NCI-H2107 (cell line): ENCODE data around the gene ENDOU.

Experiments
- DNase-seq: peaks from one replicate; lab custom pipeline; 2025; lab: John Stamatoyannopoulos, UW

ENDOU gene

GRCh38 chr12:47721431-47721973 is 3.8 kb downstream of the ENDOU start:
- DNase-seq = no peak

GRCh38 chr12:47718531-47718930 is 6.8 kb downstream of the ENDOU start:
- no peak for DNase-seq

DNA sequence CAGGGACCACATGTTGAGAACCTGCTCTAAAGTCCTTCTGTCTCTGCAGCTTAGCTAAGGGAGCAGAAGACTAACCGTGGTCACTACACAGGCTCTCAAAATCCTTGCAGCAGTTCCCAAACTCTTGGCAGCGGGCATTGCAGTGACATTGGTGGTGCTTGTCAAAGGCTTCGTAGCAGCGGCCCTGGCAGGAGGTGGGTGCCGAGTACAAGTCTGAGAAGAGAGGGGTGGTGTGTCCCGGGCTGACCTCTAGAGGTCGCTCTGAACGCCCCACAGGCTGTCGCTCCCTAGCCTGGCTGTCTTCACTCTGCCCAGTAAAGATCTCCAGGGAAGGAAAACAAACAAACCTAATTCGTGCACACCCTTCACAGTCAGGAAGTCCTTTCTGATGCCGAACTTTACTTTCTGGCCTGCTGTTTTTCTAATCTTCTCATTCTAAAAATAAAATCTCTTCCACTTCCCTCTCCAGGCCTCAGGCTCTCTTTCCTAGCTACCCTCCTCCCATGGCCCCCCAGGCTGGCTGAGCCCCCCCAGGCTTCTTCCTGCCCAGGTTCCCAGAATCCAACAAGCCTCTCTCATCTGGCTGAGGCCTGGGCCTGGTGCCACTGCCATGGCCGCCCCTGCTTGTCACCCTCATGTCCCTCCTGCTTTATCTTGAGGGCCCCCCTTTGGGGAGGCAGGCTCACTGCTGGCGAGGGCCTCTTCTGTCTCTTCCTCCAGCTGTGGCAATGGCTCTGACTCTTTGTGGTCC is 7.7 kb downstream of the ENDOU start:
- peak; percentile 43 for DNase-seq

- DNase-seq = no peak
Observed at GRCh38 chr12:47717046-47717442, 8.2 kb downstream of the ENDOU start.

GRCh38 chr12:47715877-47716548 is 9.3 kb downstream of the ENDOU start:
- DNase-seq = no peak

DNA sequence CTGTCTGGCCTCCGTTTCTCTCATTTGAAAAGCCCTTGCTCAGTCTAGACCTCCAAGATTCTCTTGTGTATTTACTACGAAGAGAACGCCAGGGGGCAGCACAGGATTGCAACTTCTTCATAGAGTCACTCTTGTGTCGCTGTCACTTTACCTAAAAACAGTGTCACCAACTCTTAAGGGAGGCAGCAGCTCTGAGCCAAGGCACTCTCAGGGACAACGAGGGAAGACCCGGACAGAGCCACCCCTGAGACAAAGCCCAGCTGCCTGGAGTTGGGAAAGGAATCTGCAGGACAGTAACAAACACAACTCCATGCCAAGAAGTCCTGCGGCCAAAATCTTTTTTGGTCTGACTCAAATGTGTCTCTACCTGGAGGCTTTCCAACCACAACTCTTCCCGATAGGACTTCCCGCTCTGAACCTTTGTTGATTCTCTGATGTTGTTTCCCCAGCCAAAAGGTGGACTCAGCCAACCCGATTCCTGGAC is 9.9 kb downstream of the ENDOU start:
- peak; percentile 74 for DNase-seq

DNA sequence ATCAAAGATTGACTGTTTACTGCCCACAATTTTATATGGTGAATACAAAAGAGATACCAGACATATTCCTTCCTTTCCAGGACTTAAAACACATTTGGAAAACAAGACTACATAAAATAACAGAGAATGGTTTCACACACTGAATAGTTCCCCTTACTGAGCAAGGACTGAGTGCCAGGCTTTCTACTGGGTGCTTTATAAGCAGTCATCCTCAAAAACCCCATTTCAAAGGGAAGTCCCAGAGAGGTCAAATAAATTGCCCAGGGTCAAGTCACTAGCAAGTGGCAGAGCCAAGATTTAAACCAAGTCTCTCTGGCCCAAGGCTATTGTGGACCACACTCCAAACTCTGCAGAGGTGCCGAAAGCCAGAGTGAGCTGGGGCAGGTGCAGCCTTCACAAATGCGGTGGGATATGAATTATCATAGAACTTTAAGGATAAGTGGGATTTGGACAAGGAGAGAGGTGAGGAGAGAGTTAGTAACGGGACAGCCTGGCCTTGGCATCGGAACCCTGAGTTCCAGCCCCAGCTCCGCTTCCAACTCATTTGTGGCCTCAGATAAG is 10.4 kb downstream of the ENDOU start:
- no peak for DNase-seq

GRCh38 chr12:47712171-47712570 is 13.1 kb downstream of the ENDOU start:
- DNase-seq = no peak

DNA sequence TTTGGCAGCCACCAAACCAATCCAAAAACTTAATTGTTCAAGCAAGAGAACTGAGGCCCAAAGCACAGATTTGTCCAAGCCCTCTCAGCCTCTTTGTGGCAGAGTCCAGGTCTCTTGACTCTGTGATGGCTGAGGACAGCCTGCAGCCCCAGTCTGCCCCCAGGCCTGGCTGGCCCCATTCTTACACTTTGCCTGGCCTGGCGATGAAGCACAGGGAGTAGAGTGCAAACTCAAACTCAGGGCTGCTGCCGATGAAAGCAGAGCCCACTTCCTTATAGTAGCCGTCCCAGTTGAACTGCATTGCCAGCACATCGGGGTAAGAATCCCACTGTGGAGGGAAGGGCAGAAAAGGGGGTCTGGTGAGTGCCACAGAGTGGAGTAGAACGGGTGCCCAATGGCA is 13.8 kb downstream of the ENDOU start:
- no peak for DNase-seq

DNA sequence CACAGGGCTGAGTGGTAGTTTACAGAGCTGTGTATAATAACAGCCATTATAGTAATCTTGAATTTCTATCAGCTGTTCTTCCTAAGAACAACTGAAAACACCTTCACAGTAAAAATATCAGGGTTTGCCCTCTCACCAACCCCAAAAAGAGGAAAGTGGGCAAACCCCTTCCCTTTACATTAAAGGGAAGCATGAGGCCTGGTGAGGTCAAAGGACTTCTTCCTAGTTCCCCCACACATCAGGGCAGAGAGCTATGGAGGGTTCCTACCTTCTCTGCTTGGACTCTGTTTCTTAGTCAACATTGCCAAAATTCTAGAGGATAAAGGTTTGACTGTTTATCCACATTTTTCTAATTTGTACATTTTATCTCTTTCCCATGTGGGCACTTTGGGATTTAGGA is 15.0 kb downstream of the ENDOU start:
- DNase-seq = no peak

- DNase-seq = no peak
Observed at GRCh38 chr12:47709671-47710070, 15.6 kb downstream of the ENDOU start.

GRCh38 chr12:47709237-47709636 is 16.1 kb downstream of the ENDOU start:
- DNase-seq = no peak

DNA sequence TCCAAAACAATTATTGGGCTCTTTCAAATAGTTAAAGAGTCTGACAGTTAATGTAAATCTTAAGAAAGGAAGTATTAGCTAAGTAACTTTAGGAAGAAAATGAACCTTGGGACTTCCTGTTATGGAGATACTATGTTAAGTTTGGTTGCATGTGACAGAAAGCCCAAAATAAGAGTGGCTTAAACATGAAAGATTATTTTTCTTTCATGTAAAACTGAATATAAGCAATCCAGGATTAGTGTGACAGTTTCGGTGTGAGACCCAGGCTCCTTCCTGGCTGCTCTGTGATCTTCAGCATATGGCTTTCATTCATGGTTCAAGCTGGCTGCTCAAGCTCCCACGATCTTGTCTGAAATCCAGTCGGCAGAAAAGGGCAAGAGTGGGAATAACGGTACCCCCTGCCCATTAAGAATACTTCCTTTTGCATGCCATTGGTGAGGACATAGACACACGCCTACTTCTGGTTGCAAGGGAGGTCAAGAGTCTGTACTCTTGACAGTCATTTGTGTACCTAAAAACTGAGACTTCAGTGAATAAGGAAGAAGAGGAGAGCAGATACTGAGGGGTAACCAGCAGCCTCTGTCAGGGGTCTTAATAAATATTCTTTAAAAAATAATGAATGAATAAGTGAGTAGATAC is 17.3 kb downstream of the ENDOU start:
- no peak for DNase-seq

DNA sequence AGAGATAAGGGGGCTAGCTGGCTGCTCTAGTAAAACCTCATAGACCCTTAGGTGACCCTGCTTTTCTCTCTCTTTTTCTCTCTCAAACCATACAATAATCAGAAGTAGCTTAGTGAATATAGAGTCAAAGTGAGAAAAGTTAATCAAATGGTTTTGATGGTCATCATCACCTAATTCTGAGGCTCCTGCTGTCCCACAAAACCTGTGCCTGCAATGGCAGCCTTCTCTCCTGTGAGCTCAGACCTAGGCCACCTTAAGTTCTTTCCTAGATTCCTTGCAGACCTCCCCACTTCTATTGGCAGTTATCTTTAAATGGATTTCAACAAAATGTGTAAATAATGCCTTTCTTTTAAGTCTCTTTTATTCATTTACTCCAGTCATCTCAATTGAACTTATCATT is 17.9 kb downstream of the ENDOU start:
- DNase-seq = no peak

DNA sequence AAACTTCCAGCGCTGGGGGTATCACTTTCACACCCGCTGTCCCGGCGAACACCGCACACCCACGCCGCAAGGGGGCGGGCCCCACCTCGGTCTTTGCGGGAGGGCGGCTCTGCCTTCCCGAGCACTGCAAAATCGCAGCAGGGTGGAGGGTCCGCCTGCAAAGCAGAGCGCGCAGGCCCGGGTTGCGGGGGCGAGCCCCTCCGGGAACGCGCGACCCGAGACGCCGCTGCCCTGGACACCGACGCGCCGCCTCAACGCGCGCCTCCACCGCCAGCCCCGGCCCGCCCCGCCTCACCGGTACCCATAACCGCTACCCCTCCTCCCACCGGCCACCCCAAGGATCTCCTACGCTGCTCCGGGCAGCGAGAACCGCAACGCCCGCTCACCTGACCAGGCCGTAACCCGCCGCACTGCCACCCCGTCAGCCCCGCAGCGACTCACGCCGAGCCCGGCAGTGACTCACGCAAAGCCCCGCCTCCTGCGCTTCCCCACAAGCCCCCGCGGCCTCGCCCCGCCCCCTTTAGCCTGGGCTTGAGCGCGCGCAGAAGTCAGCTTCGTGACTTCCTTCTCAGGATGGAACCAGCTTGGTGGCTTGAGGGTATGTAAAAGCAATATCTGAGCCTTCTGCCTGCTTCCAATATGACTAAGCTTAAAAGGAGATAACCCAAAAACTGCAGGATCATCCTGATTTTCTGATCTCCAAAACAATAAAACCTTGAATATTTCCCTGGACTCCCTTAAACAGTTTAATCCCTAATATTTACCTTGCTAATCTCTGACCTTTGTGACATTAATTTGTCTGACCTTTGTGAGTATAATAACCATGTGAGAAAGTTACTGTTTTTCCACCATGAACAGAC is 19.5 kb downstream of the ENDOU start, which contains the start of gene RPAP3:
RPAP3 (minus strand) TSS at position 465 of the 860 bp plus-strand sequence. CDS start 3,190 bp downstream, outside the sequence.
- DNase-seq = peak; percentile 95

DNA sequence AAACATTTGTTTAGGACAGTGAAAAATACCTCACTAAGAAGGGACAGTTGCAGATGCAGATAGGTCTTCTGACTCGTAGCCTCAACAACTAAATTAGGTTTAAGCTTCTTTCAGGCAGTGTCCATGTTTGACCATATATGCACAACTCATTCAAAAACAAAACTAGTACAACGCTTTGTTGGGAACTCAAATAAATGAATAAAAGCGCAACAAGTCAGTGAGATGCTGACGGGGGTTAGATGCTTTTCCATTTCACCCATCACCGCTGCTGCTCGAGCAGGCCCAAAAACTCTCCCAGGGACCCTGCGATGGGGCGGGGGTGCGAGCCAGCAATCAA is 20.1 kb downstream of the ENDOU start:
- no peak for DNase-seq

- DNase-seq = no peak
Observed at GRCh38 chr12:47704719-47705118, 20.6 kb downstream of the ENDOU start.

DNA sequence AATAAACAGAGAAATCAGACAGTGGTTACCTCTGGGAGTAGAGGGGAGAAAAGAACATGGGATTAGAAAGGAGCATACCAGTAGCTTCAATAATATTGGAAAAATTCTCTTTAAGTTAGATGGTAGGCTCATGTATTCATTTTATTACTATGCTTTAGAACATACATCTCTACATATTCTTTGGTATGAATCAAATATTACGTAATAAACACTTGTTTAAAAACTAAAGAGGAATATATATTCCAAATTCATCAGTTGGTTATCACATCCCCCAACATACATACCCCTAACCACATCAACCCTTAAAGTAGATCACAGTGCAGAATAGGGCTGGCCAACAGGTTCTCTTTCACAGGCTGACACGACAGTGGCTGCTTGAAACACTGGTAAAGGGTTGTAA is 25.0 kb downstream of the ENDOU start:
- no peak for DNase-seq

DNA sequence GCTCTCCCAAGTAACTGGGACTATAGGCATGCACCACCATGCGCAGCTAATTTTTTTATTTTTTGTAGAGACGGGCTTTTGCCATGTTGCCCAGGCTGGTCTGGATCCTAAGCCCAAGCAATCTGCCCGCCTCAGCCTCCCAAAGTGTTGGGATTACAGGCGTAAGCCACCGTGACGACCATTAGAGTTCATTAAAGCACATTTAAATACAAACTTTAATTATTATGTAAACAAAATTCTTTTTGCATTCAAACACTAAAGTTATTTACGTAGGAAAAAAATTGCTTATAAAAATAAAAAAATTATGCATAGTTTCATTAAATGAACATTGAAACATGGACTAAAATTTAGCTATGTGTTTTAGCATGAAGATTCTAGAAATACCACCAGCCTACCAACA is 26.7 kb downstream of the ENDOU start:
- no peak for DNase-seq

DNA sequence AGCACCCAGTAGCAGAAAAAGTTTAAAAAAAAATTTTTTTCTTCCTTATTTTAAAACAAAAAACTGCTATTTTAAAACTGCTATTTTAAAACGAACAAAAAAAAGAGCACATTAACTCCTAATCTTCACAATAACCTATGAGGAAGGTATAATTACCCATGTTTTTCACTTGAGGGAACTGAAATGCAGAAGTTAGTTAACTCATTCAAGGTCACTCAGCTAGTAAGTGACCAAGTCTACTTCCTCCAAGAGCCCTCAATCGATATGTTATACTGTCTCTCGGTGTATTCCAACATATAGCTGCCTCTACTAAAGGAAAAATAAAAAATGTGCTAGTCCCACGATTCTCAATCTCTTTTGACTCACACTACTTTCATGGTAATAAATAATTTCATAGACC is 27.2 kb downstream of the ENDOU start:
- DNase-seq = no peak

DNA sequence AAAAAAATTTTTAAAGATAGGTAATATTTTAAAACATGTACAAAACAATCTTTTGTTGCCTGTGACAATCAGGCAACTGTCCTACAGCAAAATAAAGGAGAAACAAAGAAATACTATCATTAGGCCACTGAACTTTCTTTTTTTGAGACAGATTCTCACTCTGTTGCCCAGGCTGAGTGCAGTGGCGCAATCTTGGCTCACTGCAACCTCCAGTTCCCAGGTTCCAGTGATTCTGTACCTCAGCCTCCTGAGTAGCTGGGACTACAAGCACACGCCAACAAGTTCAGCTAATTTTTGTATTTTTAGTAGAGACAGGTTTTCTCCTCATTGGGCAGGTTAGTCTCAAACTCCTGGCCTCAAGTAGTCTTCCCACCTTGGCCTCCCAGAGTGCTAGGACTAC is 36.1 kb downstream of the ENDOU start:
- no peak for DNase-seq

GRCh38 chr12:47687636-47688035 is 37.7 kb downstream of the ENDOU start:
- no peak for DNase-seq
